OCI-M1 (cell line): Measurements from ENCODE around the gene LACRT.

Source experiments
- DNase-seq: peaks from one replicate; lab custom pipeline; 2025; lab: John Stamatoyannopoulos, UW

Gene LACRT

DNA sequence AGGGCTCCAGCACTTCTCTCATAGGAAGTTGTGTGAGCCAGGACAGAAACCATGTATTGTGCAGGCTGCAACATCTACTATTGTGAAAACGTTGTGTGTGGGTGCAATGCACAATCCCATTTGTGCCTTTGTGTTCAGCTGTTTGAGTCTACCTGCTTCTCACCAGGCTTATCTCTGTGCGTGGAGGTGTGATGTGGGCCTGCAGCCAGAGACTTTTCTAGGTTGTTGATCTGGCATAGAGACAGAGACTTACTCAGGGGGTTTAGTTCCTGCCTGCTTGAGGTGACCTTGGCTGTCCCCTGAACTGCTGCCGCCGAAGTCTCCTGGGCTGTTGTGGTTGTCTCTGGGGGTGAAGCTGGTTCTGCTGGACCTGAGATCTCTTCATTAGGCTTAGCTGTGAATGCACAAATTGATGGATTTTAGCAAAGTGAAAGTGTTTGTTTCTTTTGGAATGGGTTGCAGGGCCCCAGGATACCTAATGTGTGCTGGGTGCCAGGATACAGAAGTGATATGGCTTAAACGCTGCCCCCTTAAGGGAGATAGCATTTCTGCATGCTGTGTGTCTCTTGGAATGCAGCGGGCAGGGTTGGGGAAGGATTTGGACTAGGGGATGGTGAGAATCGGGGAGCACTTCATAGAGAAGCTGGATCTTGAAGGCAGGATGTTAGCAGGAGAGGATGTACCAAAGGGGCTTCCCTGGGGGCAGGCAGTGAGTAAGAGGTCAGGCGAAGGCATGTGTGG, 2.5 kb downstream of the LACRT start:
- no peak for DNase-seq

DNA sequence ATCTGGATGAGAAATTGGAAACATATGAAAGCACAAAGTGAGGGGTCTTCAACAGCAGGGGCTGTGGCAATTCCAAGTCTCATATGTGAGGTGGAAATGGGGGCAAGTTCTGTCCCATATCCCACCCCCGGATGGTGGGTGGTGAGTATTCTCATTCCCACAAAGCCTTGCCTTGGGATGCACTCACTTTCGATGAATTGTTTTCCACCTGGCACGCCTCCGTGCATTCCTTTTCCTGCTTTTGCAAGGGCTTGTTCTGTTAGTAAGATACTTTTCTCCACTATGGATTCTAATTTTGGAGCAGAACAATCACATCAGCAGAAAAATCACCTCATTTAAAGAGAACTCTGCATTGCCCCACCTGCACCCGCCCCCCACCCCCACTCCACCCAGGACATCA, 3.1 kb downstream of the LACRT start:
- DNase-seq = no peak

DNA sequence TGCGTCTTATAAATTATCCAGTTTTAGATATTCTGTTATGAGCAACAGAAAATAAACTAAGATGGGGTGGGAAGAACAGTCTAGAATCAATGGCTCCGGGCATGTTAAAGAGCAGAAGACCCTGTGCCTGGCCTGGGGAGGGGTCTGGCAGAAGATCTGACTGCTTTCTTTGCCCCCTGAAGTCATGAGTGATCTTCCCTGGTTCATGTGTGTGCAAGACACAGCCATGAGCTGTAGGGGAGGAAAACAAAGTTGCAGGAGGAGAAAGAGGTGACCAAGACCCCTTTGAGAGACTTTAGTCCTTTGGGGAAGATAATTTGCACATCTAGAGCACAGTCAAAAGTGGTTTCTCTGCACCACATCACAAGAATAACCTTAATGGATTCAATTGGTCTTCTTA, 4.8 kb downstream of the LACRT start:
- DNase-seq = no peak

DNA sequence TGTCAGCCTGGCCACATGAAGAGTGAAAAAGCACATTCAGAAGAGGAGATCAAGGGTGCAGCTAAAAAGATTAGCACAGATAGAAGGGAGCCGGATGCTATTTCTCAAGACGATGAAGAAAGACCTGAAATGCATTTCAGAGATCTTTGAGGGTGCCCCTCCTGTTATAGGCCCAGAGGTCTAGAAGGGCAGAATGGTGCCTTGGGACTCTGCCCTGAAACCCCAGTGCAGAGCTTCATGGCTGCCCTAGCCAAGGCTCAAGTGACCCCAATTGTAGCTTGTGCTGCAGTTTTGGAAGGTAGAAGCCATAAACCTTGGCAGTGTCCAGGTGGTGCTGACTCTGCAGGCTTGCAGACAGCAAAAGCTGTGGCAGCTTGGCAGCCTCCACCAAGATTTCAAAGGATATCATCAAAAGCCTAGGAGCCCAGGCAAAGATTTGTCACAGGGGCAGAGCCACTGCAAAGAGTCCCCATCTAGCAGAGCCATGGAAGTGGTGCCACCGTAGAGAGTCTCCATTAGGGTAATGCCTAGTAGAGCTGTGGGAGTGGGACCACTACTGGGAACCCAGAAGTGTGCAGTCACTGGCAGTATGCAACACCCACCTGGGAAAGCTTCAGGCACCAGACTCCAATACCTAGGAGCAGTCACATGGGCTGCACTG, 6.4 kb downstream of the LACRT start:
- DNase-seq = no peak

DNA sequence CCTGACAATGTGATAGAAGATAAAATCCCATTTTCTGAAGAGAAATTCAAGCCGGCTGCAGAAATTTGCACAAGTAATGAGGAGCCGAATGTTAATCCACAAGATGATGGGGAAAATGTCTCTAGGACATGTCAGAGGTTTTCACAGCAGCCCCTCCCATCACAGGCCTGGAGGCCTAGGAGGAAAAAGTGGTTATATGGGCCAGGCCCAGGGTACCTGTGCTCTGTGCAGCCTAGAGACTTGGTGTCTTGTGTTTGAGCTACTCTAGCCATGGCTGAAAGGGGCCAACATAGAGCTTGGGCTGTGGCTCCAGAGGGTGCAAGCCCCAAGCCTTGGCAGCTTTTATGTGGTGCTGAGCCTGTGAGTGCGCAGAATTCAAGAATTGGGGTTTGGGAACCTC, 7.4 kb downstream of the LACRT start:
- no peak for DNase-seq

DNA sequence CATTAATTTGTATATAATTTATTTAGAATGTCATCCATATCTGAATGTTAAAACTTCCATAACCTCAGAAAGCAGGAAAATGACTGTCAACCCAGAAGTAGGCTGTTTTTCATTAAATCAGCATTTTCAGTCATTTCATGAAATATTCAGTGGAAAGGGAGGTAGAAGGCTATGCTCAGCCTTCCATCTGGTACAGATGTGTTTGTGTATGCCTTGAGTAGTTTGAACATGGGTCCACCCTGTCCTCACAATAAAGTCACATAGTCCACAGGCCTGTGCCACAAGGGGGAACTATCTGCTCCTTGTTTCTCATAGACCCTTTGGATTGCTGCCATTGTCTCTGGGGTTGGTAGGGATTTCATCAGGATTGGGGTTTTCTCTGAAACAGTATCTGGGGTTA, 9.1 kb downstream of the LACRT start:
- no peak for DNase-seq

DNA sequence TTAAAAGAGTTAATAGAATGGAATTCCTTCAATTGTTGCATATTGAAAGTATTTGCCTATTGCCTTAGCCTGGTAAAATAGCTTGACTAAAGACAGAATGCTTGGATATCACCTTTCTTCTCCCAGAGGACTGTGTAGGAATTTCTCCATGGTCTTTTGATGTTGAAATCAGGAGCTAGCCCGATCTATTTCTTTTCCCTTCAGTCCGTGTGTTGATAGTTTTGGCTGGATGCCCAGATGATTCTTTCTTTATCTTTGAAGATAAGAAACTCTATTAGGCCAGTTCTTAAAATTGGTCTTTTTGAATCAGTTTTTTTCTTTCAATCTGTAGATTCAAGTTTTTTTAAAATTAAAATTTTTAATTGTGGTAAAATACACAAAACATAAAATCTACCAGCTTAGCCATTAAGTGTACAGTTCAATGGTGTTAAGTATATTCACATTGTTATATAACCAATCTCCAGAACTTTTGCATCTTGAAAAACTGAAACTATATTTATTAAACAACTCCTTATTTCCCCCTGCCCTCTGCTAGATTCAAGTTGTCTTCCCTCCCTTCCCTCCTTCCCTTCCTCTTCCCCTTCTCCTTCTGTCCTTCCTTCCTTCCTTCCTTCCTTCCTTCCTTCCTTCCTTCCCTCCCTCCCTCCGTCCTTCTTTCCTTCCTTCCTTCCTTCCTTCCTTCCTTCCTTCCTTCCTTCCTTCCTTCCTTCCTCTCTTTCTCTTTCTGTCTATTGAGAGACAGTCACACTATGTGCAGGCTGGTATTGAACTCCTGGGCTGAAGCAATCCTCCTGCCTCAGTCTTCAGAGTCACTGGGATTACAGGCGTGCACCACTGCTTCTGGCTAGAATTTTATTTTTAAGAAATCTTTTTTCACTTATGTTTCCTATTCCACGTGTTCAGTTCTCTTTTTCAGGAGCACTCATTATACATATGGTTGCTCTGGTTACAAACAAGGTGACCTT, 10.1 kb downstream of the LACRT start:
- DNase-seq = no peak

DNA sequence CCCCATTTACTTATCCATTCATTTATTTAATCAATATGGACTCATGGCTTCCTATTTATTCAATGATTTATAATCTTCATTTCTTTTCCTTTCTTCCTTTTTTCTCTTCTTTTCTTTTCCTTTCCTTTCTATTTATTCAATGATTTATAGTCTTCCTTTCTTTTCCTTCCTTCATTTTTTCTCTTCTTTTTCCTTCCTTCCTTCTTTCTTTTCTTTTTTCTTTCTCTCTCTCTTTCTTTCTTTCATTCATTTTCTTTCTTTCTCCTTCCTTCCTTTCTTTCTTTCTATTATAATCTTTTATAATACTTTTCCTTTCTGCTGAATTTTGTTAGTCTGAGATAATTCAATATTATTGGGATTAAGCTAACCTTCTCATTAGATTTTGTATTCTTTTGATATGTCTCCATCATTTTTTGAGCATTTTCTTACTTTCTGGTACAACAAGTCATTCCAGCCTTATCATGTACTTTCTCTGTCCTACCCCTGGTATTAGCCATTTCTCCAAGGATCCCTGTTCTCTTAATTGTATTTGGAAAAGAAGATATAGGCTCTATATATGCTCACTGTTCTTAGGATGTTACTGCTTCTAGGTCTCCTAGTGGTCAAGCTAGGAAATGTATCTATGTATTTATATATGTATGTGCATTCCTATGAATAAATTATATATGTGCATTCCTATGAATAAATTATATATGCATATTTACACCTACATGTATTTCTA, 12.1 kb downstream of the LACRT start:
- peak; percentile 8 for DNase-seq

DNA sequence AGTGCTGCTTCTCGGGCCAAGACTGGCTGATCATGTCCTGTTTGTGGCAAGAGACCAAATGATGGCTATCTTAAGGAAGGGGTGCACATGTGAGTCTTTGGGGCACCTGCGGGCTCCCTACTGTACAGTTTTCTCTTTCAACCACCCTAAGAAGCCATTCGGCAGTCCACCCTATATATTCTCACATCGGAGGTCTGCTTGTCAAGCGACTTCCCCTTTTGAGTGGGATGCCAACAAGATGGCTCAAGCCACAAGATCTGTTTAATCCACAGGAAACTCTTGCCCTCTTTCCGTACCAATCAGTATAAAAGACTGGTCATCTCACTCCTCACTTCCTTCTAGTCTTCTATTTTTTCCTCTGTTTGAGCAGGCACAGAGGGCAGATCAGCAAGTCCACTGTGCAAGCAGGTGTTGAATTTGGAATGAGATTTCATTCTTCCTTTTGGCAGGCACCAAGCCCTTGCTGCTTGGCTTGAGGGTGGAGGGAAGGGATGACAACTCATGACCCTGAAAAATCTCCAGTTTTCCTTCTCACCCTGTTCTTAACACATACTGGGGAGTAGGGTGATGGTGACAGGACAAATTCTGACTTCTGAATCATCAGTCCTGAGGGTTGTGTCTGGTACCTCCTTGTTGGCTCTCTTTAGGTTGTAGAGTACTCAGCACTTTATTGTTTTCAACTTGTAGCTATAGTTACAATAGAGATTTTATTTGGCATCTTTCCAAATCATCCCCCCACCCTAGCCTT, 17.6 kb downstream of the LACRT start:
- DNase-seq = peak; percentile 53

DNA sequence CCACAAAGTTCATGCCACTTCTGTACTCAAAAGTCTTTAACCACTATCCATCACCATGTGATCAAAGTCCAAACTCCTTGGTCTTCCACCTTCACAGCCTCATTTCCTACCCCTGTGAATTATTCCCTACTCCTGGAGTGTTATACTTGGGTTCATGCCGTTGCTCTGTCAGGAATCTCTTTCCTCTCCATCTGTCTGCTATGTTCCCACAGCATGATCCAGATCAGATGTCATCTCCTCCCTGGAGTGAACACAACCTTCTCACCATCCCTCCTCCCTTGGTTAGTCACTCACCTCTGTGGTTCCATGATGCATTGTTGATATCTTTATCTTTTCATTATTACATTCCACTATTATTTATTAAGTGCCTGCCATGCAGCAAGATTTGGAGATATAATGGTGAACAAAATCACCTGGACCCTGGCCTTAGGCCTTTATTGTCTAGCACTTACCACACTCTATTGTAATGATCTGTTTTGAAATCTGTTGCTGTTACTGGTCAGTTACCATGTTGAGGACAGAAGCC, 22.4 kb downstream of the LACRT start:
- no peak for DNase-seq

DNA sequence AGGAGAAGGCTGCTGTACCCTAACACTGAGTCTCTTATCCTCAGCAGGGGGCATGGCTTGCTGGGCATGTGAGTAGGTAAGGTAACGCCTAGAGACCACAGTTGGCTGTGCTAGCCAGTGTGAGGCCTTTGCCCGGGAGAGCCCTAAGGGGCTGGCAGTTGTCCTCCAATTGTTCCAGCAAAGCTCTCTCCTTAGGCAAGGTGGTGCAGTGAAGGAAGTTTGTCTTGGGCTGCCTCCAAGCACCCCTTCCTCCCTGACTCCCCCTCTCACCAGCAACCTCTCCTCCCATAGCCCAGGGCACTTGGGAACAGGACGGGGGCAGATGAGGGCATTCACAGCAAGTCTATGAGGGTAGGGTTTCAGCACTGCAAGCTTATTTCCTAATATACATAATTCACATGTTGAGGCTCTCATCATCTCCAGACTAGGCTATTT, 23.0 kb downstream of the LACRT start:
- no peak for DNase-seq

DNA sequence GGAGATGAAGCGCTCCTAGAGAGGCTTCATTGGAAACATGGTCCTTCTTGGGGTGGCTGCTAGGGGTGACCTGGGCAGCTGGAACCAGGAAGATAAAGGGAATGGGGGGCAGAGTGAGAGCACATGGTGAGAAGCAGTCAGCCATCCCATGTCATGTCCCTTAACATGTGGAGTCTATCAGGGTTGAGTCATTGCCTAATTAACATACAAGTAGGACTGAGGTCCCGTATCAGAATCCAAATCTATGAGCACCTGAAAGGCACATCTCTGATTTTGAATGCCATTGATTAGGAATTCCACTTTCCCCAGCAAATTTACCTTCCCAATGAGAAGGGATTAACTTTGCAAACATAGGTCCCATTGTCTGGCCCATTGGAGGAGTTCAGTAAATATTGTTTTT, 25.9 kb downstream of the LACRT start:
- no peak for DNase-seq

DNA sequence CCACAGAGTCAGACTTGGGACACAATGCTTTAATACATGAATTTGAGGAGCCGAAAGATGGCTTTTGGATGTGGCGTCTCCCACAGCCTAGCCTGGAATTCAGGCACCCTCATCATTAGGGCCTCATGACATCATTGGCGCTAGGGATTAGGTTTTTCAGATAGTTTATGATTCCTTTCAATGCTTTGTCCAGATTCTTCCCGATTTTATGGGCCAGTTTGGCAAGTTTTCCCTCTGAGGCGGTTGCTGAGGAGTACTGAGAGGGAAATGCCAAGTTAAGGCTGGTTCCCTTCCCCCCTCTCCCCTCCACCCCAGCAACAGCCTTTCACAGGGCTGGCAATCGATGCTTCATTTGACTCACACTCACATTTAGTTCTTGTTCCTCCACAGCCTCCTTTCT, 26.5 kb downstream of the LACRT start:
- DNase-seq = no peak

DNA sequence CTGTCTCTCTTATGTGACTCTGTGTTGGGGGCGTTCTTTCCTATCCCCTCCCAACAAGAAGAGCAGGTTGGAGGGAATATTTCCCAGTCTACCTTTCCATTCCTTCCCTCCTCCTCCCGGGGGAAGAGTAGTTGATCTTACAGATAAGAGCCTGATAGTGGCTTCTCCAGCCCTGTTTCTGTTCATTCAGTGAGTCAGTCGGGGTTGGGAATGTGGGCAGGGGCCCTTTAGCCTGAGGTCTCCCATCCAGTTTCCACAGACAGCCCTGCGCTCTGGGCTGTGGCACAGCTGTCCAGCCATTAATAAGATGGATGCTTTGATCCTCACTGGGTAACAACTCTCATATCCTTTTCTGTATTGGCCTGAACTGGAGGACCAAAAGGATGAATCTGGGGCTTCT, 28.1 kb downstream of the LACRT start:
- no peak for DNase-seq

DNA sequence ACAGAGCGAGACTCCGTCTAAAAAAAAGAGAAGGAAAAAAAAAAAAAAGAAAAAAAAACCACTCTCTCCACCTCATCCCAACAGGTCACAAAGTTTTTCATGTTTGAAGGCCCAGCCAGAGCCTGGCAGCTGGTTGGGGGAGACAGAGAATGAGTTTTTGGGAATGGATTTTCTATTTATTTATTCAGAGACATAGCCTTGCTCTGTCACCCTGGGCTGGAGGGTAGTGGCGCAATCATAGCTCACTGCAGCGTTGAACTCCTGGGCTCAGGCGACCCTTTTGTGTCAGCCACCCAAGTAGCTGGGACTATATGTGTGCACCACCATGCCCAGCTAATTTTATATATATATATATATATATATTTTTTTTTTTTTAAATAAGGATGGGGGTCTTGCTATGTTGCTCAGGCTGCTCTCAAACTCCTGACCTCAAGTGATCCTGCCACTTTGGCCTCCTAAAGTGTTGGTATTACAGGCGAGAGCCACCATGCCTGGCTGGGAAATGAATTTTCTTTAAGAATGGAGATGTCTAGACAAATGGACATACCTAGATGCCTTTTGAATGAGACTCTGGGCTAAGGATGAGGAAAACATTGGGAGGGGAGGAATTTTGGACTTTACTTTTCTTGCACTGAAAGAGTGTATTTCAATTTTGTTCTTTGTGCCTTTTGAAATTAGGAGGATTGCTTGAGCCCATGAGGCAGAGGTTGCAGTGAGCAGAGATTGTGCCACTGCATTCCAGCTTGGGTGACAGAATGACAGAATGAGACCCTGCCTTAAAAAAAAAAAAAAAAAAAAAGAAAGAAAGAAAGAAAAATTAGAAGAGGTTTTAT, 29.3 kb downstream of the LACRT start:
- no peak for DNase-seq

DNA sequence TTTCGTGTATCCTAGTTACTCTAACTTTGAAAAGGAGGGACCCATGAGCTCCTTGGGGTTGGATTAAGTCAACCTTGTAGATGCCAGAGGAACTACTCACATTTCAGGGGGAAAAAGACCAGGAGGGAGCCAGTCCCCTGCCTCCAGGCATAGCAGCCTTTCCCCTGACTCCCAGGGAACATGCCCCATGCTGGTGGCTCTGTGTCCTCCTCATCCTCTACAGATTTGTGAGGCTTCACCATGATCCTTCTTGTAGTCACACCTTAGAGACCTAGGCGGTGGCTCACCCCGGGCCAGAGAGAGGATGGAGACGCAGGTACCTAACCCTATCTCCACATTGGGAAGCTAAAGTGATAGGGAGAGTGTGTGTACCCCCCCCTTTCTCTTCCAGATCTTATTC, 30.3 kb downstream of the LACRT start:
- DNase-seq = no peak

DNA sequence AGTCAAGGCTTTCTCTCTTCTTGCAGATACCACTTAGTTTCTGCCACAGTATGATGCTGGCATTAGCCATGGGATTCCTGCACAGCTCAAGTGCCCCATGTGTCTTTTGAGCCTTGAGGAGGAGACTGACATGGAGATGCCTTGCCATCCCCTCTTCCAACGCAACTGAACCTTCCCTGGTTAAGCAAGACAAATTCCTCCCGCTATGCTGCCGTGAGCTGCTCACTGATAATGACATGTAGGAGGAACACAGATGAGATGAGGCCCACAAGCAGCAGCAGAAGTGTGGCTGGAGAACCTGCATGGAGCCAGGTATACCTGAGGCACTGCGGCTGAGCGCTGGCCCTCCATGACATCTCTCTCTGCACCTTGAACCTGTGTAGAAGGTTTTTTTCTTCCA, 30.8 kb downstream of the LACRT start:
- DNase-seq = no peak

DNA sequence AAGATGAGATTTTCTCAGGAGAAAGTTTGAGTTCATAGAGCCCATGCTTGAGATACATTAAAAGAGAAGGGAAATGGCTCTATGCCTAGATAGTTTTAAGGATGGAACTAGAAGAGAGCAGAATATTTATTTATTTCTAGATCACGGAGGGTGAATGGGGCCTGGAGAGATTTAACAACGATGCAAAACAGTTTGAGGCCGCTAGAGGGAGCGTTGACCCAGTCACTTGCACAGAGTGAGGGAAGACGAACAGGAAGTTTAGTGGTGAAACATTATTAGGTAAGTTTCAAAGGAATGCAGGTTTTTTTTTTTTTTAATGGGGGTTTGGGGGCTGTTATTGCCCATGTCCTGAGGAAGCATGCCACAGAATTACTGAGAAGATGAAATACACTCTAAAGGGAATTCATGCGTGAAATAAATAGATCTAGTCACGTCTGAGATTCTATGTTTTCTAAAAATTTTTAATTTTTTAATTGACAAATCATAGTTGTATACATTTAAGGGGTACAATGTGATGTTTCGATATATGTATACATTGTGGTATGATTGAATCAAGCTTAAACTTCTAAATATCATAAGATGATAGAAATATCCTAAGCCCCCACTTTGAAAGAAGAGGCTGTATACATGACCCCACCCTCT, 31.4 kb downstream of the LACRT start:
- peak; percentile 88 for DNase-seq

DNA sequence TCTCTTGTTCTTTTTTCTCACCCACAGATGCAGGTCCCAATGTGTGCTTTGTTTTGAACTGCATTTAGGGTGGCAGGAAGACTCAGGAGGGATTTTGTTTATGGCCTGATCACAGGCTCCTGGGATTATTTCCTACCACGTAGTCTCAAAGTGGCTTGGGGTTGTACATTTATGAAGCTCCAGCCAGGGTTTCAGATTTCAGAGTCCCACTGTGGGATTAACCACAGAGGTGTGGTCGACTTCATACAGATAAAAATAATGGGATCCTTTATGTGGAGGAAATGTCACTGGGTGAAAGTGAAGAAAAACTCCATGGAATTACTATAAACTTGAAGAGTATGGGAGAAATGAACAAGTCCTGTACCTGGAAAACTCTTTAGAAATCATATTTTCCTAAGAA, 32.0 kb downstream of the LACRT start:
- no peak for DNase-seq

DNA sequence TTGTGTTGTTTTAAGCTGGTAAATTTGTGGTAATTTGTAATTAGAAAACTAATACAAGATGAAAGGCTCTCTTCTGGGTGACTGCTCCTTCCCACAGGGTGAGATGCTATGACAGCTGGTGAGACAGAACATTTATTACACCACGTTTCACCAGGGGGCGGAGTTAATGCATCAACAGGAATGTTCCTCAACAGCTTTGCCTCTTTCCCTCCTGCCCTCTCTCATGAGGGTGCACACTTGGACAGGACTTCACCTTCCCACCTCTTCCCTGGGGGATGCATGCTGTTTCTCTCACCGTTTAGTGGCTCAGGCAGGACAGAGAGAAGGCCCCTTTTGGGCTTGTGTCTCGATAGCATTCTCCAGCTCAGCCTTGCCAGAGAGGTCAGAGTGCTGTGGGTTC, 32.9 kb downstream of the LACRT start:
- peak; percentile 34 for DNase-seq
